ENCODE results near the gene FTL. TPM values are rescaled to one million over a fixed set of nuclear protein-coding genes. Genes with fewer than 3 reads are reported as not detected.

The FTL gene
- total RNA-seq, 1 experiment from 2014 or later: 1,983 TPM

- DNase-seq (ENCODE audit: low spot score): no peak
- no peak overlapping the region for H3K27ac ChIP-seq (ENCODE audit: low read depth, low read length, poor library complexity, severe bottlenecking)
- TF ChIP-seq CTCF (conservative IDR thresholded peaks at IDR 0.05; ENCODE audit: low read depth, low read length): no peak
- TF ChIP-seq EZH2 (IDR thresholded peaks at IDR 0.05; ENCODE audit: borderline replicate concordance, low read depth, low read length, poor library complexity, severe bottlenecking): no peak
- intact Hi-C loops (cut with micrococcal nuclease; ENCODE audit: unreplicated experiment): loop anchor here (2.0 kb wide), 1 partner anchor 181 kb away; no protein-coding TSS in a partner anchor
- H3K27me3 ChIP-seq (replicated peaks; ENCODE audit: insufficient read depth, low read depth, low read length, poor library complexity): no peaks in the 10 kb centered on the region
- ChIA-PET CTCF (interaction anchor here (0.5 to 1.7 kb wide), 18 partner anchors 13 to 464 kb away, joined by 3 to 32 read pairs (median 5); partner anchors contain the start of genes CA11, GYS1, HSD17B14 and NUCB1), POLR2A (ENCODE audit: low non-redundant PET) (interaction anchor here (0.6 kb wide), 2 partner anchors 183 to 456 kb away, joined by 3 to 11 read pairs; no protein-coding TSS in a partner anchor)
- BruUV-seq (replicated peaks): no TSS peak
- no peak overlapping the region for H3K4me3 ChIP-seq (ENCODE audit: low read depth, low read length, poor library complexity, severe bottlenecking)
- peaks cover 36% of the 10 kb centered on the region for H3K36me3 ChIP-seq (ENCODE audit: insufficient read depth, low read length, poor library complexity, severe bottlenecking)
- no peaks in the 10 kb centered on the region for H3K9me3 ChIP-seq (ENCODE audit: low read depth, low read length, poor library complexity, severe bottlenecking)
- H3K4me1 ChIP-seq (ENCODE audit: insufficient read depth, low read length, poor library complexity, severe bottlenecking): peaks cover 29% of the 10 kb centered on the region
Observed at GRCh38 chr19:48970139-48970766, 5.1 kb downstream of the FTL start.

- no TSS peak for BruUV-seq (replicated peaks)
- H3K4me1 ChIP-seq (ENCODE audit: insufficient read depth, low read length, poor library complexity, severe bottlenecking): peaks cover 29% of the 10 kb centered on the region
- ChIA-PET CTCF (interaction anchor here (0.5 to 1.7 kb wide), 19 partner anchors 13 to 465 kb away, joined by 3 to 32 read pairs (median 5); partner anchors contain the start of genes CA11, GYS1, HSD17B14 and NUCB1), POLR2A (ENCODE audit: low non-redundant PET) (interaction anchor here (0.6 kb wide), 1 partner anchor 184 kb away, joined by 11 read pairs; no protein-coding TSS in a partner anchor)
- H3K27me3 ChIP-seq (replicated peaks; ENCODE audit: insufficient read depth, low read depth, low read length, poor library complexity): no peaks in the 10 kb centered on the region
- peak; percentile 92 for DNase-seq (ENCODE audit: low spot score)
- H3K27ac ChIP-seq (ENCODE audit: low read depth, low read length, poor library complexity, severe bottlenecking): no peak overlapping the region
- H3K9me3 ChIP-seq (ENCODE audit: low read depth, low read length, poor library complexity, severe bottlenecking): no peaks in the 10 kb centered on the region
- intact Hi-C loops (cut with micrococcal nuclease; ENCODE audit: unreplicated experiment): loop anchor here (2.0 kb wide), 1 partner anchor 182 kb away; no protein-coding TSS in a partner anchor
- no peak overlapping the region for H3K4me3 ChIP-seq (ENCODE audit: low read depth, low read length, poor library complexity, severe bottlenecking)
- TF ChIP-seq EZH2 (IDR thresholded peaks at IDR 0.05; ENCODE audit: borderline replicate concordance, low read depth, low read length, poor library complexity, severe bottlenecking) (no peak), CTCF (conservative IDR thresholded peaks at IDR 0.05; ENCODE audit: low read depth, low read length) (peak; percentile 96)
- peaks cover 35% of the 10 kb centered on the region for H3K36me3 ChIP-seq (ENCODE audit: insufficient read depth, low read length, poor library complexity, severe bottlenecking)
Observed at GRCh38 chr19:48970923-48971395, 5.8 kb downstream of the FTL start.

- CTCF ChIA-PET: interaction anchor here (0.7 kb wide), 1 partner anchor 134 kb away, joined by 7 read pairs; no protein-coding TSS in a partner anchor
- no TSS peak for BruUV-seq (replicated peaks)
- POLR2A ChIA-PET (ENCODE audit: low non-redundant PET): no interaction called here
Observed at GRCh38 chr19:48975947-48976847, 11.1 kb downstream of the FTL start.

More at GRCh38 chr19:48975947-48976847, 11.1 kb downstream of the FTL start:
- intact Hi-C loops (cut with micrococcal nuclease; ENCODE audit: unreplicated experiment): no loop called here
- peak; percentile 76 for DNase-seq (ENCODE audit: low spot score)
- Histone ChIP-seq H3K4me1 (ENCODE audit: insufficient read depth, low read length, poor library complexity, severe bottlenecking) (no peaks in the 10 kb centered on the region), H3K9me3 (ENCODE audit: low read depth, low read length, poor library complexity, severe bottlenecking) (no peaks in the 10 kb centered on the region), H3K4me3 (ENCODE audit: low read depth, low read length, poor library complexity, severe bottlenecking) (no peak overlapping the region), H3K27ac (ENCODE audit: low read depth, low read length, poor library complexity, severe bottlenecking) (no peak overlapping the region), H3K36me3 (ENCODE audit: insufficient read depth, low read length, poor library complexity, severe bottlenecking) (peaks cover 25% of the 10 kb centered on the region), H3K27me3 (replicated peaks; ENCODE audit: insufficient read depth, low read depth, low read length, poor library complexity) (no peaks in the 10 kb centered on the region)
- TF ChIP-seq EZH2 (IDR thresholded peaks at IDR 0.05; ENCODE audit: borderline replicate concordance, low read depth, low read length, poor library complexity, severe bottlenecking) (no peak), CTCF (conservative IDR thresholded peaks at IDR 0.05; ENCODE audit: low read depth, low read length) (no peak)
